IMR-90 (cell line): Measurements from ENCODE around the gene FAM120A. TPM values are rescaled to one million over a fixed set of nuclear protein-coding genes. Genes with fewer than 3 reads are reported as not detected.

ENCODE experiments used
- ATAC-seq: fragments of 200-7000 bp; cut with Tn5 transposase; 2 replicates; pipeline ENCODE4 v1.9.1; 2020; ENCODE audit warnings: low read depth, mild to moderate bottlenecking, moderate library complexity
- BruUV-seq: library from RNA; stranded (reverse); fragments of 400-500 nt; replicated peaks from 2 replicates; lab custom pipeline; 2021; lab: Mats Ljungman, UMichigan
- CTCF ChIA-PET: fragments of 300-600 bp; formaldehyde crosslinking; extraction: SDS; loops from one replicate; lab custom pipeline; 2021; ENCODE audit warnings: antibody characterized with exemption; lab: Yijun Ruan, JAX
- POLR2A ChIA-PET: fragments of 300-600 bp; sonication (Branson Sonifier 250); formaldehyde crosslinking; loops from one replicate; lab custom pipeline; 2022; ENCODE audit warnings: antibody characterized with exemption; ENCODE audit not compliant: unreplicated experiment; lab: Charles Lee
- DNase-seq: peaks from one replicate; pipeline ENCODE4 v3.0.0; 2013
- H2AFZ ChIP-seq: replicated peaks from 2 replicates; pipeline ENCODE3; 2013; ENCODE audit warnings: low read length, mild to moderate bottlenecking; ENCODE audit not compliant: poor library complexity
- H2AK5ac ChIP-seq: 2 replicates; pipeline ENCODE4 v1.6.1; 2013; ENCODE audit warnings: low read depth, low read length, inconsistent platforms
- H2AK9ac ChIP-seq: replicated peaks from 2 replicates; pipeline ENCODE3; 2013; ENCODE audit warnings: mild to moderate bottlenecking, low read depth, low read length, moderate library complexity; ENCODE audit not compliant: poor library complexity
- H2BK120ac ChIP-seq: 2 replicates; pipeline ENCODE4 v1.6.1; 2013; ENCODE audit warnings: low read depth, low read length, inconsistent platforms
- H2BK15ac ChIP-seq: 3 replicates; pipeline ENCODE4 v1.6.1; 2013; ENCODE audit warnings: low read depth, low read length, inconsistent platforms
- H2BK20ac ChIP-seq: 2 replicates; pipeline ENCODE4 v1.6.1; 2013; ENCODE audit warnings: low read depth, mild to moderate bottlenecking, inconsistent platforms, low read length, moderate library complexity
- H2BK5ac ChIP-seq: 2 replicates; pipeline ENCODE4 v1.6.1; 2013; ENCODE audit warnings: mild to moderate bottlenecking, low read depth, low read length, inconsistent platforms; ENCODE audit not compliant: poor library complexity, severe bottlenecking
- H3K14ac ChIP-seq: replicated peaks from 2 replicates; pipeline ENCODE4 v1.6.1; 2013; ENCODE audit warnings: low read depth, low read length, inconsistent platforms
- H3K18ac ChIP-seq: 2 replicates; pipeline ENCODE4 v1.6.1; 2013; ENCODE audit warnings: low read depth, low read length, control low read depth
- H3K23ac ChIP-seq: 2 replicates; pipeline ENCODE4 v1.6.1; 2013; ENCODE audit warnings: low read depth, low read length, inconsistent platforms
- H3K27ac ChIP-seq: 2 replicates; pipeline ENCODE4 v1.5.1; 2013; ENCODE audit warnings: mild to moderate bottlenecking, control low read depth, low read length; ENCODE audit not compliant: insufficient read depth
- H3K27me3 ChIP-seq: 2 replicates; pipeline ENCODE4 v1.6.1; 2013; ENCODE audit warnings: low read length; ENCODE audit not compliant: control insufficient read depth, insufficient read depth
- H3K36me3 ChIP-seq: 2 replicates; pipeline ENCODE4 v1.6.1; 2013; ENCODE audit warnings: low read length, mixed read lengths; ENCODE audit not compliant: control insufficient read depth, insufficient read depth
- H3K4ac ChIP-seq: 2 replicates; pipeline ENCODE4 v1.6.1; 2013; ENCODE audit warnings: low read depth, low read length, inconsistent platforms
- H3K4me1 ChIP-seq: 2 replicates; pipeline ENCODE4 v1.6.1; 2013; ENCODE audit warnings: low read length, mixed read lengths; ENCODE audit not compliant: control insufficient read depth, insufficient read depth
- H3K4me2 ChIP-seq: 2 replicates; pipeline ENCODE4 v1.6.1; 2013; ENCODE audit warnings: low read depth, mild to moderate bottlenecking, control low read depth, low read length, moderate library complexity
- H3K4me3 ChIP-seq: 2 replicates; pipeline ENCODE4 v1.5.1; 2013; ENCODE audit warnings: low read depth, mild to moderate bottlenecking, control low read depth, low read length, moderate library complexity; ENCODE audit not compliant: insufficient read depth
- H3K56ac ChIP-seq: 2 replicates; pipeline ENCODE4 v1.6.1; 2013; ENCODE audit warnings: low read length, inconsistent platforms; ENCODE audit not compliant: insufficient read depth; ENCODE audit errors: extremely low read depth
- H3K79me1 ChIP-seq, 2 experiments: 2 replicates each; pipeline ENCODE4 v1.6.1; 2013; ENCODE audit warnings: low read length in 2 of 2, inconsistent platforms in 1 of 2, low read depth in 1 of 2
- H3K9ac ChIP-seq: 2 replicates; pipeline ENCODE4 v1.6.1; 2013; ENCODE audit warnings: low read depth, low read length, control low read depth
- H3K9me1 ChIP-seq: 2 replicates; pipeline ENCODE4 v1.6.1; 2013; ENCODE audit warnings: low read length, inconsistent platforms; ENCODE audit not compliant: insufficient read depth
- H3K9me3 ChIP-seq: 2 replicates; pipeline ENCODE4 v1.6.1; 2013; ENCODE audit warnings: low read length; ENCODE audit not compliant: control insufficient read depth, insufficient read depth
- H4K20me1 ChIP-seq: 2 replicates; pipeline ENCODE4 v1.6.1; 2013; ENCODE audit warnings: low read length, inconsistent platforms; ENCODE audit not compliant: insufficient read depth
- H4K5ac ChIP-seq: 2 replicates; pipeline ENCODE4 v1.6.1; 2013; ENCODE audit warnings: mild to moderate bottlenecking, low read depth, low read length, control low read depth
- H4K8ac ChIP-seq, 2 experiments: 2 replicates each; pipeline ENCODE4 v1.6.1; 2013; ENCODE audit warnings: low read depth in 2 of 2, low read length in 2 of 2, control low read depth in 1 of 2, inconsistent platforms in 1 of 2
- H4K91ac ChIP-seq: 2 replicates; pipeline ENCODE4 v1.6.1; 2013; ENCODE audit warnings: low read depth, low read length, inconsistent platforms; ENCODE audit not compliant: insufficient read depth
- CTCF ChIP-seq: conservative IDR thresholded peaks from 2 replicates; pipeline ENCODE4 v1.5.1; 2012; ENCODE audit warnings: mild to moderate bottlenecking, low read depth, low read length, improper control_type of control experiment
- FOS ChIP-seq: fragments of 150-350 bp; IDR thresholded peaks from 2 replicates; pipeline ENCODE4 v1.6.1; 2016; ENCODE audit warnings: low read depth, low read length
- MAFK ChIP-seq: IDR thresholded peaks from 2 replicates; pipeline ENCODE4 v1.6.1; 2012; ENCODE audit warnings: low read depth, low read length, improper control_type of control experiment
- MAZ ChIP-seq: IDR thresholded peaks from 2 replicates; pipeline ENCODE4 v1.6.1; 2012; ENCODE audit warnings: low read depth, mild to moderate bottlenecking, low read length, improper control_type of control experiment, moderate library complexity, borderline replicate concordance
- MXI1 ChIP-seq: IDR thresholded peaks from 2 replicates; pipeline ENCODE4 v1.6.1; 2012; ENCODE audit warnings: low read depth, mild to moderate bottlenecking, low read length, moderate library complexity, borderline replicate concordance
- NFE2L2 ChIP-seq: fragments of 150-350 bp; IDR thresholded peaks from 2 replicates; pipeline ENCODE4 v1.6.1; 2016; ENCODE audit warnings: low read depth, mild to moderate bottlenecking, low read length
- POLR2A ChIP-seq: IDR thresholded peaks from 2 replicates; pipeline ENCODE4 v1.6.1; 2012; ENCODE audit warnings: mild to moderate bottlenecking, low read depth, low read length
- RAD21 ChIP-seq: IDR thresholded peaks from 2 replicates; pipeline ENCODE4 v1.6.1; 2012; ENCODE audit warnings: low read length, improper control_type of control experiment
- SMC3 ChIP-seq: fragments of 150-350 bp; IDR thresholded peaks from 2 replicates; pipeline ENCODE4 v1.6.1; 2016; ENCODE audit warnings: low read depth, mild to moderate bottlenecking, antibody characterized with exemption, low read length, moderate library complexity
- WGBS, 2 experiments: methylation state at CpG; one replicate each; pipeline versions ENCODE4 v1.1.5 to v1.1.7; 2013; ENCODE audit warnings: missing lambda C conversion rate in 2 of 2; ENCODE audit not compliant: insufficient read length in 1 of 2; ENCODE audit errors: extremely low coverage in 2 of 2; 5-methylcytosine and 5-hydroxymethylcytosine counted together
- dilution Hi-C: fragments of 300-500 bp; cut with HindIII; formaldehyde crosslinking; loops from one replicate; pipeline ENCODE4 v1.14.3; 2018; ENCODE audit warnings: low sequenced_read_pairs; ENCODE audit not compliant: unreplicated experiment
- in situ Hi-C: fragments of 300-500 bp; cut with MboI; formaldehyde crosslinking; loops from 3 replicates; pipeline ENCODE4 v1.14.3; 2019; ENCODE audit warnings: low sequenced_read_pairs, inconsistent platforms, mixed read lengths
- intact Hi-C: fragments of 100-400 bp; cut with micrococcal nuclease; formaldehyde crosslinking; loops from 2 replicates; pipeline ENCODE4 v1.10.0; 2022
- polyA plus RNA-seq, 3 experiments: library from polyadenylated mRNA; depleted of rRNA; stranded (reverse); fragments of >200 nt; gene quantifications; 2 replicates each; pipeline ENCODE4 v1.2.3, GENCODE V29; 2012; ENCODE audit warnings: low replicate concordance in 1 of 3
- total RNA-seq: library from RNA; depleted of rRNA; stranded (reverse); fragments of >200 nt; gene quantifications from 2 replicates; pipeline ENCODE4 v1.2.3, GENCODE V29; 2012
- TF ChIP-seq, protein P1 (sequence below): fragments of 150-350 bp; IDR thresholded peaks from 2 replicates; pipeline ENCODE4 v1.6.1; 2016; ENCODE audit warnings: low read depth, mild to moderate bottlenecking, low read length, moderate library complexity, borderline replicate concordance

The FAM120A gene
- total and polyA plus RNA-seq, 2 of the 4 experiments (the other 2 are of a cell fraction), result 61.6 to 75.1 TPM

- no peak overlapping the region for H2BK15ac ChIP-seq
- no TSS peak for BruUV-seq
Measured at GRCh38 chr9:93546356-93546755, 94.9 kb downstream of the FAM120A start.

More at GRCh38 chr9:93546356-93546755, 94.9 kb downstream of the FAM120A start:
- Histone ChIP-seq H3K79me1 (peaks cover 18 to 33% of the 10 kb centered on the region in 2 experiments), H3K27ac (no peak overlapping the region), H3K4me3 (no peak overlapping the region), H3K4me2 (no peak overlapping the region), H3K23ac (no peak overlapping the region), H2BK20ac (no peak overlapping the region), H3K4ac (no peak overlapping the region), H3K27me3 (no peaks in the 10 kb centered on the region), H3K9me3 (no peaks in the 10 kb centered on the region), H2AK9ac (no peak overlapping the region), H3K36me3 (peaks cover 28% of the 10 kb centered on the region), H3K4me1 (no peaks in the 10 kb centered on the region), H2BK120ac (no peak overlapping the region), H3K14ac (no peak overlapping the region), H2AK5ac (no peak overlapping the region), H3K9me1 (peaks cover 9% of the 10 kb centered on the region; the same call in 1 of the 2 replicates), H4K5ac (no peak overlapping the region), H3K9ac (no peak overlapping the region), H2AFZ (no peak overlapping the region), H4K20me1 (no peaks in the 10 kb centered on the region), H3K56ac (no peak overlapping the region), H4K8ac (no peak overlapping the region), H2BK5ac (no peak overlapping the region), H4K91ac (no peak overlapping the region), H3K18ac (no peak overlapping the region)
- POLR2A ChIA-PET, result no interaction called here
- dilution Hi-C loops (no loop called here), in situ Hi-C loops (no loop called here), intact Hi-C loops (no loop called here)
- WGBS, 2 experiments, result 100% methylated on average over 4 of the region's 11 CpGs; no CpG with 5 or more reads in 1 of the 2 experiments
- no peak for TF ChIP-seq MAZ
- TF ChIP-seq, protein P1, sequence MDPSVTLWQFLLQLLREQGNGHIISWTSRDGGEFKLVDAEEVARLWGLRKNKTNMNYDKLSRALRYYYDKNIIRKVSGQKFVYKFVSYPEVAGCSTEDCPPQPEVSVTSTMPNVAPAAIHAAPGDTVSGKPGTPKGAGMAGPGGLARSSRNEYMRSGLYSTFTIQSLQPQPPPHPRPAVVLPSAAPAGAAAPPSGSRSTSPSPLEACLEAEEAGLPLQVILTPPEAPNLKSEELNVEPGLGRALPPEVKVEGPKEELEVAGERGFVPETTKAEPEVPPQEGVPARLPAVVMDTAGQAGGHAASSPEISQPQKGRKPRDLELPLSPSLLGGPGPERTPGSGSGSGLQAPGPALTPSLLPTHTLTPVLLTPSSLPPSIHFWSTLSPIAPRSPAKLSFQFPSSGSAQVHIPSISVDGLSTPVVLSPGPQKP, result no peak
- TF ChIP-seq CTCF, result no peak
- TF ChIP-seq NFE2L2, result no peak
- TF ChIP-seq MAFK, result no peak
- no peak for TF ChIP-seq POLR2A
- no peak for TF ChIP-seq SMC3
- no peak for TF ChIP-seq MXI1
- TF ChIP-seq RAD21, result no peak
- no peak for TF ChIP-seq FOS
- ATAC-seq (no peak), DNase-seq (no peak)
- CTCF ChIA-PET, result no interaction called here
